Measurements from ENCODE around the gene MYH10.

Gene MYH10

DNA sequence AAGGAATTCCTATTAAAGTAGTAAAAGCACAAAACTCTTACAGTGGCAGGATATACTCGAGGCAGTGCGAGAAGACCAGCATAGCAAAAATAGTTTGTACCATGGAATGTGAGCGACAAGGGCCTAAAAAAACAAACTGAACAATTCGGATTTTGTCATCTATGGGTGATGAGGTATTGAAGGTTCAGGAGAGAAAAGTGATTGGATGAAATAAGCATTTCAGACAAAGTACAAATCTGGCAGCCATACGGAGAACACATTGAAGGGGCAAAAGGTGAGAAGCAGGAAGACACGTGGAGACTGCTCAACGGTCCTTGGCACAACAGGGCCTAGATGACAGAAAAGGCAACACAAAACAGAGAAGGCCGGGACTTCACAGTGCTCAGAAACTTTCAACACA is 22.5 kb downstream of the MYH10 start:
- no peak overlapping the region for H3K27ac ChIP-seq
- no peaks in the 10 kb centered on the region for H3K4me1 ChIP-seq
- no peaks in the 10 kb centered on the region for H3K36me3 ChIP-seq (ENCODE audit: control insufficient read depth, insufficient read depth, low read length)

DNA sequence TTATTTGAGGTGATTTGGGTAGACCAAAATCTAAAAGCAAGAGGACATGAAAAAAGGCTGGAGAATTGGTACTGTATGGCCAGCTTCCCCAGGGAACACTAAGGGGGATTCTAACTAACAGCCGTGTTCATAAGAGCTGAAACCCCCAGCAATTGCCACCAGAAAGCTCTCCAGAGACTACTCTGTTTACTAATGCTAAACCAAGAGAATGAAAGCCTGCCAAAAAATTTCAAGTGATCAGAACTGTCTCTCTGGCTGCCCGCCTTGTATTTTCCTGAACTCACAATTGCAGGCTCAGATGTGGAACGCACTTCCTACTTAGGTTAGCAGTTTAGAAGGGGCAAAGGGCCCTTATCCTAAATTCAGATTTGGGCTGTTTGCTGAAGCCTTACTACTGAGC is 24.1 kb downstream of the MYH10 start:
- H3K4me3 ChIP-seq (ENCODE audit: low read depth, low read length) = no peak overlapping the region
- H2AFZ ChIP-seq = no peak overlapping the region
- H3K27me3 ChIP-seq (ENCODE audit: control insufficient read depth, insufficient read depth, low read length) = no peaks in the 10 kb centered on the region
- H3K9ac ChIP-seq = no peak overlapping the region
- H3K4me2 ChIP-seq (ENCODE audit: low read length) = no peak overlapping the region
- TF ChIP-seq, protein P1, sequence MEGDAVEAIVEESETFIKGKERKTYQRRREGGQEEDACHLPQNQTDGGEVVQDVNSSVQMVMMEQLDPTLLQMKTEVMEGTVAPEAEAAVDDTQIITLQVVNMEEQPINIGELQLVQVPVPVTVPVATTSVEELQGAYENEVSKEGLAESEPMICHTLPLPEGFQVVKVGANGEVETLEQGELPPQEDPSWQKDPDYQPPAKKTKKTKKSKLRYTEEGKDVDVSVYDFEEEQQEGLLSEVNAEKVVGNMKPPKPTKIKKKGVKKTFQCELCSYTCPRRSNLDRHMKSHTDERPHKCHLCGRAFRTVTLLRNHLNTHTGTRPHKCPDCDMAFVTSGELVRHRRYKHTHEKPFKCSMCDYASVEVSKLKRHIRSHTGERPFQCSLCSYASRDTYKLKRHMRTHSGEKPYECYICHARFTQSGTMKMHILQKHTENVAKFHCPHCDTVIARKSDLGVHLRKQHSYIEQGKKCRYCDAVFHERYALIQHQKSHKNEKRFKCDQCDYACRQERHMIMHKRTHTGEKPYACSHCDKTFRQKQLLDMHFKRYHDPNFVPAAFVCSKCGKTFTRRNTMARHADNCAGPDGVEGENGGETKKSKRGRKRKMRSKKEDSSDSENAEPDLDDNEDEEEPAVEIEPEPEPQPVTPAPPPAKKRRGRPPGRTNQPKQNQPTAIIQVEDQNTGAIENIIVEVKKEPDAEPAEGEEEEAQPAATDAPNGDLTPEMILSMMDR (IDR thresholded peaks at IDR 0.05) = no peak
- peaks cover 6% of the 10 kb centered on the region for H3K79me2 ChIP-seq
- H3K27ac ChIP-seq = no peak overlapping the region
- H3K9me3 ChIP-seq (ENCODE audit: control insufficient read depth, low read length) = no peaks in the 10 kb centered on the region
- H3K36me3 ChIP-seq (ENCODE audit: control insufficient read depth, insufficient read depth, low read length) = no peaks in the 10 kb centered on the region
- no peaks in the 10 kb centered on the region for H3K4me1 ChIP-seq

More for the DNA sequence above, 22.5 kb downstream of the MYH10 start:
- Histone ChIP-seq H3K4me3 (ENCODE audit: low read depth, low read length) (no peak overlapping the region), H3K27me3 (ENCODE audit: control insufficient read depth, insufficient read depth, low read length) (no peaks in the 10 kb centered on the region), H3K9ac (no peak overlapping the region), H3K9me3 (ENCODE audit: control insufficient read depth, low read length) (no peaks in the 10 kb centered on the region), H3K4me2 (ENCODE audit: low read length) (no peak overlapping the region), H3K79me2 (peaks cover 6% of the 10 kb centered on the region), H2AFZ (no peak overlapping the region)
- TF ChIP-seq, protein P1 (IDR thresholded peaks at IDR 0.05) = no peak

DNA sequence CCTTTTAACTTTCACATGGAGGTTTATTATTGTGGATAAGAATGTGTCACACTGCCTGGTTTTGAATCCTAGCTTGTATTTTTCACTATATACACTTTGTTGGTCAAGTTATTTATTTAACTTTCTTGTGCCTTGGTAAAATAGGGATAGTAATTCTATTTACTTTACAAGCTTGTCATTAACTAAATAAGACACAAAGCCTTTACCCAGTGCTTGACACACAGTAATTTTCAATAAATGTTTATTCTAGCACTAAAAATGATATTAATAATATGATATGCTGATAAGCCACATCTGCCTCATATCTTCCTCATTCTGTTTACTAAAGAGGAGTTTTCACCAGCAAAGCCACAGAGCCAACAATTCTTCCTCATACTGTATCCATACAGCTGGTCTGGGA is 27.8 kb downstream of the MYH10 start:
- Histone ChIP-seq H3K4me1 (no peaks in the 10 kb centered on the region), H3K36me3 (ENCODE audit: control insufficient read depth, insufficient read depth, low read length) (no peaks in the 10 kb centered on the region), H3K4me2 (ENCODE audit: low read length) (no peak overlapping the region), H2AFZ (no peak overlapping the region), H3K9me3 (ENCODE audit: control insufficient read depth, low read length) (no peaks in the 10 kb centered on the region), H3K4me3 (ENCODE audit: low read depth, low read length) (no peak overlapping the region), H3K27ac (no peak overlapping the region), H3K9ac (no peak overlapping the region), H3K79me2 (no peaks in the 10 kb centered on the region), H3K27me3 (ENCODE audit: control insufficient read depth, insufficient read depth, low read length) (no peaks in the 10 kb centered on the region)
- TF ChIP-seq, protein P1 (IDR thresholded peaks at IDR 0.05) = no peak

DNA sequence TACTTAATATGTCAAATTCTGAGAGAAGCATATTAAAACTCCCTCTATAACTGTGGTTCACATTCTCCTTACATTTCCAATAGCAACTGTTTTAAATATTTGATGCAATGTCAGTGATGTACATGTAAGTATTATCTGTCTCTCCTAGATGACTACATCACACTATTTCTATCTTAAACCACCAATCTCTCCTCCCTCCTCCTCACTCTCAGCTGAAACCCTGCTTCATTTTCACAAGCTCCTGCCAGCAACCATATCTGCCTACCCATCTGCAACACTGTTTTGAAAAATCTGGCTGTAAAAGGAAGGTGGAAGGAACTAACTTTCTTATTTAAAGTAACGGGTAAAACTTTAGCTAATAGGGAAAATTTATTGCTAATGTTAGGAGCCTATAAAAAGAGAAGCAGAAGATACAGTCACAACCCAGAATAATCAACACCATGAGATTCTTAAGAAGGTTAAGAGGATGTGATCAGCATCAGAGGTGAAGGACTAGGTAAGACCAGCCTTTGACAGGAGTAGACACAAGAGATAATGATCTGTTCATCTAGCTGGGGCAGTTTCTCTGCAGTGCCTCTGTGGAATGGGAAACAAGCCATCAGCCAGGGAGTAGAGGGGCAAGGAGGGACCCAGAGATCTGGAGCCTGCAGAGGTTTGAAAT is 31.0 kb downstream of the MYH10 start:
- Histone ChIP-seq H3K79me2 (no peaks in the 10 kb centered on the region), H3K27me3 (ENCODE audit: control insufficient read depth, insufficient read depth, low read length) (no peaks in the 10 kb centered on the region), H3K9ac (no peak overlapping the region), H3K36me3 (ENCODE audit: control insufficient read depth, insufficient read depth, low read length) (no peaks in the 10 kb centered on the region), H3K4me3 (ENCODE audit: low read depth, low read length) (no peak overlapping the region), H3K4me2 (ENCODE audit: low read length) (no peak overlapping the region), H3K9me3 (ENCODE audit: control insufficient read depth, low read length) (no peaks in the 10 kb centered on the region), H3K27ac (no peak overlapping the region), H3K4me1 (no peaks in the 10 kb centered on the region), H2AFZ (no peak overlapping the region)
- TF ChIP-seq, protein P1 (IDR thresholded peaks at IDR 0.05) = no peak

DNA sequence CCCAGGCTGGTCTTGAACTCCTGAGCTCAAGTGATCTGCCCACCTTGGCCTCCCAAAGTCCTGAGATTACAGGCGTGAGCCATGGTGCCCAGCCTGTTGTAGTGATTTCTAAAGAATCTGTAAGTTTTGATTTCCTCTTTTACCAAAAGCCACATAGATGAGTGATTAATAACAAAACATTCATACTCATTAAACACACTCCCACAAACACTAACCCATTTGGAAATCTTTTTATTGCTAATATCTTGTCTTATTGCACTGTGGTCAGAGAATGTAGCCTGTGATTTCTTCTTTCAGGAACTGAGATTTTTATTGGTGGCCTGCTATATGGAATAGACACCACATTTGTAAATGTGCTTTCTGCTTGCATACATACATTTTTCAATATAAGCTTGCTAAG is 31.6 kb downstream of the MYH10 start:
- no peaks in the 10 kb centered on the region for H3K4me1 ChIP-seq
- TF ChIP-seq, protein P1 (IDR thresholded peaks at IDR 0.05) = no peak
- no peak overlapping the region for H3K27ac ChIP-seq
- no peaks in the 10 kb centered on the region for H3K79me2 ChIP-seq
- no peak overlapping the region for H3K4me3 ChIP-seq (ENCODE audit: low read depth, low read length)
- H3K36me3 ChIP-seq (ENCODE audit: control insufficient read depth, insufficient read depth, low read length) = no peaks in the 10 kb centered on the region
- H3K9ac ChIP-seq = no peak overlapping the region
- no peak overlapping the region for H3K4me2 ChIP-seq (ENCODE audit: low read length)
- H3K27me3 ChIP-seq (ENCODE audit: control insufficient read depth, insufficient read depth, low read length) = no peaks in the 10 kb centered on the region
- no peak overlapping the region for H2AFZ ChIP-seq
- H3K9me3 ChIP-seq (ENCODE audit: control insufficient read depth, low read length) = no peaks in the 10 kb centered on the region
